GM19372 (cell line): ENCODE results near the gene PIKFYVE.
"Not testable (repeated sequence)": the region's sequence is repeated elsewhere in the genome, so short reads cannot be mapped to it uniquely, and the experiment has no call there.

Experiments
- ATAC-seq: cut with Tn5 transposase; IDR thresholded peaks from one replicate; pipeline ENCODE4 v1.9.1; 2021; ENCODE audit warnings: mild to moderate bottlenecking, low read depth, moderate library complexity; ENCODE audit not compliant: unreplicated experiment

PIKFYVE gene

DNA sequence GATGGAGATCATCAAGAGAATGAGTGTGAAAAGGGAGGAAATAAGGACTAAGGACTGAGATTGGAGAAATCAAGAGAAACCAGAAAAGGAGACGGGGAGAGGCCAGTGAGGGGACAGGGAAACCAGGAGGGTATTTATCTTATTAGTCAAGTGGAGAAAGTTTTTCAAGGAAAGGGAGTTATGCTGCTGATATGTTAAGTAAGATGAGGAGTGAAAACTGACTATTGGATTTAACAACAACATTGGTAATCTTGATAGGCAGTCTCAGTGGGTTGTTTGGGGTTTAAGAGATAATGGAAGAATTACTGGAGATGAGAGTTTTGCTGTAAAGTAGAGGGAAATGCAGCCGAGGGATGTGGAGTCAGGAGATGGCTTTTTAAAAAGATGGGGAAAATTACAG lies 30.6 kb downstream of the PIKFYVE start:
- no peak for ATAC-seq

DNA sequence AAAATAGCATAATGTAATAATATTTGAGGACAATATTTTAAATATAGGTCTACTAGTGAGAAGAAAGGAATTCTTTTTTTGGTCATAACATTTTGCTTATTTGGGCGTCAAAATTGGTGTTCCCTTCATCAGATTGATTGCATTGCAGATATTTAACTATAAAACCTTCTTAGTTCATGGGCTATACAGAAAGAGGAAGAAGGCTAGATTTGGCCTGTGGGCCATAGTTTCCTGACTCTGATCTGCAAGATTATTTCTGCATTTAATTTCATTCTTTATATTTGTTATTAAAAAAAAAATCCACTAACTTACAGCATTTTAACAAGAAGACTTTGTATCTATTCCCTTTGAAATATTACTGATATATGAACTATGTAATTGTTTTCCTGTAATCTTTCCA lies 31.9 kb downstream of the PIKFYVE start:
- no peak for ATAC-seq

- ATAC-seq = no peak
Measured at GRCh38 chr2:208300847-208301618, 35.0 kb downstream of the PIKFYVE start.

DNA sequence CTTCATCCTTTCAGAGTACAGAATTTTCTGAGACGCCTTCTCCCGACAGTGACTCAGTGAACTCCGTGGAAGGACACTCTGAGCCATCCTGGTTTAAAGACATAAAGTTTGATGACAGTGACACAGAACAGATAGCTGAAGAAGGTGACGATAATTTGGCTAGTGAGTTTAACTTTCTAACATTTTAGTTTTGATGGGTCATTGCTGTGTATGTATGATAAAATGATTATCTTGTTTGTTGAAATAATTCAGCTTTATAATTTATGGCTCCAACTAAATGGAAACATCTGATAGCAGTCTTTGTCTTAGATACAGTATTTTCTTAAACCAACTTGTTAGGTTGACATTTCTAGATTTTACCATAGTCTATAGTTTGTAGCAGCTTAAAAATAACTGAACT lies 38.1 kb downstream of the PIKFYVE start:
- ATAC-seq = no peak

DNA sequence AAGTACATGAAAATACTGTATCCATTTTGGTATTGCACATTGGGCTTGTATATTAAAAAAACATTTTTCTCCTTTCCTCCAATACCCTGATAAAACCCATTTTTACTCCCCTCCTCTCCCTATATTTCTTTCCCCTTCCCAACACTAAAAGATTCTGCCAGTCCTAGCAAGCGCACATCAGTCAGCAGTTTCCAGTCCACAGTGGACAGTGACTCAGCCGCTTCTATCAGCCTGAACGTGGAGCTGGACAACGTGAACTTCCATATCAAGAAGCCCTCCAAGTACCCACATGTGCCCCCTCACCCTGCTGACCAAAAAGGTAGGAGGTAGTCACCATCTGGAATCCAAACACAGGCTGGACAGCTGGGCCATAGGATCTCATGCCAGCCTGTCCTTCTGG lies 38.6 kb downstream of the PIKFYVE start:
- no peak for ATAC-seq

DNA sequence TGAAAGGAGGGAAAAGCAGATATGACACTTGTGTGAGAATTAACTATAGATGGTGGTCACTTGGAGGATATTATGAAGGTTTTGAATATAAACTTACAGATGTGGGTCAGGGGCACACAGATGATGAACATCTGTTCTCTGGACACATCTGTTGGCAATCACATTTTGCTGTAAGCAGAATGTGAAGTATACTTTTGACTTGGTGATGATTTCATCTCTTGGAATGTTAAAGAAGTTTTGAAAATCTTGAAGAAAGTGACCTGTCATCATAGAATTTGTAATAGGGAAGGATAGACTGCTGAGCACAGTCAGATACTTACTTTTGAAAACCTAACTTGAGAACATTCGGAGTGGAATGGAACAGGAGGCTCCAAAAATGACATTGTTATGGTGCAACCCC lies 40.2 kb downstream of the PIKFYVE start:
- ATAC-seq = no peak

DNA sequence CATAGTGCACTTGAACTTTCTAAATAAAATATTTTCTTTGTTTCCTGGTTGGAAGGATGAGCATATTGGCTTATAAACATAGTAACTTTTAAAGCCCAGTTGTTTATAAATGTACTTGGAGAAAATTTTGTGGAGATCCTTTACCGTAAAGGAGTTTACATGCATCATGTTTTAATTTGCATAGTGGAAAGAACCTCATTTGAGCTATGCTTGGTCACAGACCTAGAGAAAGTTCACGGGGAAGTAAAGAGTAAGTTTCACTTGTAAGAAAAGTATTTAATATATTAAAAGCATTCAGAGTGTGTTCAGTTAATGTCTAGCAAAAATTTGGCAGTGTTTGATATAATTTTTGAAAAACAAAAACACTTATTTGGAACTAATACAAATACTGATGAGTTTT lies 45.3 kb downstream of the PIKFYVE start:
- peak; percentile 50 for ATAC-seq

- peak; percentile 44 for ATAC-seq
Measured at GRCh38 chr2:208311954-208312353, 45.9 kb downstream of the PIKFYVE start.

DNA sequence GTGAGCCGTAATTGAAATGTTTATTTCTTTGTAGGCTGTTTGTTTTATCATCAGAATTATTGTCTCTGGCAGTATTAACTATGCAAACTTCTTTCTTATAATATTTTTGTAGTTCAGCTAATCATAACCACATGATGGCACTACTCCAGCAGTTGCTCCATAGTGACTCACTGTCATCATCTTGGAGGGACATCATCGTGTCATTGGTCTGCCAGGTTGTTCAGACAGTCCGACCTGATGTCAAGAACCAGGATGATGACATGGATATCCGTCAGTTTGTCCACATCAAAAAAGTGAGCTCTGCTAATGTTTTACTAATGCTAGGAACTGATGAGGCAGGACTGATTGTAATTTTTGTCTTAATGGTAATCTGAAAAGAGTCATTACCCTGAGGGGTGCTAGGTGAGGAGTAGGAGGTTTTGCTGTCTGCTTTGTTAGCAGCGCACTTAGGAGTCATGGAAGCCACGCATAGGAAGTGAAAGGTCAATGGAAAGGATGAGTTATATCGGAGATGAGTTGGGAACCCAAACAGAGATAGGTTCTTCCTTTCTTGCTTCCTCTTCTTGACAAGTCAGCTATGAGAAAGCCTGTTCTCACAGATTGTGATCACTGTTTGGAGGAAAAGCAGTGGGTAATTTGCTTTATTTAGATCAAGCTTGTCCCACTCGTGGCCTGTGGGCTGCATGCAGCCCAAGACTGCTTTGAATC lies 49.2 kb downstream of the PIKFYVE start:
- peak; percentile 52 for ATAC-seq

- no peak for ATAC-seq
Measured at GRCh38 chr2:208318127-208318526, 52.1 kb downstream of the PIKFYVE start.

DNA sequence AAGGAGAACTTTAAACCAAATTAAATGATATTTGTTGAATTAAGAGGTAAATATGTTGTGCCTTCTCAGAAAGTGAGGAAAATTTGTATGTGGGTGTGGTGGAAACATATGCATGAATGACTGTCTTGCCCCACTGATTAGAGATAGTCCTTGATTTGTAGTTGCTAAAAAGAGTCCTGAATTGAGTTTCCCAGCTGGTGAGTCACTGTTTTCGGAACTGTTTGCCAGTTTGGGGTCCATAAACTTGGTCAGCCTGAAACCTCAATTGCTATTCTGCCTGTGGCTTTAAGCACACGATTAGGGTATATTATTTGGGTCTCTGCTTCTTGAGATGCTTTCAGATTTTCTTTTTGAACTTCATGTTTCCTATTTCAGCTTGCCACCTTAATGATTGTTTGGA lies 53.3 kb downstream of the PIKFYVE start:
- no peak for ATAC-seq

DNA sequence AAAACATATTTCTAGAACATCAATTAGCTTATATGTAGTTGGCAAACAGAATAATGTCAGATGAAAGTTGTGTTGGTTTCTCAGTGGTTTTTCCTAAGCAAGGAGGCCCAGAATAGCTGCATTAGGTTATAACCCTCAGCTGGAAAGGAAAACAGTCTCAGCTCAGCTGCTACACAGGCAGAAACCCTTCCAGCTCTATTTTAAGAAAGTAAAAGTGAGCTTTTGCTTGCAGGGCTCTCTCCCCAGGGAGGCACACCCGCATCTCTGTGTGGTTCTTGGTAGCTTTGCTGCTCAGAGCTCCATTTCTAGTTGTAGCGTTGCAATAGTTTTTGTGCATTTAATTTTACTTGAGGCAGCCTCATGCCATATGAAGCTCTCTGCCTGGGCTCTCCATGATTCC lies 54.6 kb downstream of the PIKFYVE start:
- peak; percentile 83 for ATAC-seq

GRCh38 chr2:208326016-208326415 lies 60.0 kb downstream of the PIKFYVE start:
- ATAC-seq = no peak

GRCh38 chr2:208329485-208329884 lies 63.4 kb downstream of the PIKFYVE start:
- no peak for ATAC-seq

- ATAC-seq = no peak
Measured at GRCh38 chr2:208334230-208334629, 68.2 kb downstream of the PIKFYVE start.

DNA sequence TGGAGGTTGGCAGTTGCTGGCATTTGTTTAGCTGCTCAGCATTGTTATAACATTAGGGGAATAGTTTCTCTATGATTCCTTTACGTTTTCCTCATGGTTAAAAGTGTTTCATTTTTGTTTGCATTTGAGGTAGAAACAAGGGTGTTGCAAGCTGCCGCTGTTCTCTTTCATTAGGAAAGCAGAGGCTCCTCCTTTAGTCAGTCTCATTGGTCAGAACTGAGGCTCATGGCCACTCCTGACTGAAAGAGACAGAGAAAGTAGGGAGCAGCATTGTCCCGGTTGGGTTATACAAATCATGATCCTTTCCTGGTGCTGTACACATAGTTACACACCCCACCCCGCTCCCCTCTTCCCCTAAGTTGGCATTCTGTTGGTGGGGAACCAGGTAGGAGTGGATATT lies 80.7 kb downstream of the PIKFYVE start:
- no peak for ATAC-seq

GRCh38 chr2:208350610-208351009 lies 84.6 kb downstream of the PIKFYVE start:
- ATAC-seq = no peak

DNA sequence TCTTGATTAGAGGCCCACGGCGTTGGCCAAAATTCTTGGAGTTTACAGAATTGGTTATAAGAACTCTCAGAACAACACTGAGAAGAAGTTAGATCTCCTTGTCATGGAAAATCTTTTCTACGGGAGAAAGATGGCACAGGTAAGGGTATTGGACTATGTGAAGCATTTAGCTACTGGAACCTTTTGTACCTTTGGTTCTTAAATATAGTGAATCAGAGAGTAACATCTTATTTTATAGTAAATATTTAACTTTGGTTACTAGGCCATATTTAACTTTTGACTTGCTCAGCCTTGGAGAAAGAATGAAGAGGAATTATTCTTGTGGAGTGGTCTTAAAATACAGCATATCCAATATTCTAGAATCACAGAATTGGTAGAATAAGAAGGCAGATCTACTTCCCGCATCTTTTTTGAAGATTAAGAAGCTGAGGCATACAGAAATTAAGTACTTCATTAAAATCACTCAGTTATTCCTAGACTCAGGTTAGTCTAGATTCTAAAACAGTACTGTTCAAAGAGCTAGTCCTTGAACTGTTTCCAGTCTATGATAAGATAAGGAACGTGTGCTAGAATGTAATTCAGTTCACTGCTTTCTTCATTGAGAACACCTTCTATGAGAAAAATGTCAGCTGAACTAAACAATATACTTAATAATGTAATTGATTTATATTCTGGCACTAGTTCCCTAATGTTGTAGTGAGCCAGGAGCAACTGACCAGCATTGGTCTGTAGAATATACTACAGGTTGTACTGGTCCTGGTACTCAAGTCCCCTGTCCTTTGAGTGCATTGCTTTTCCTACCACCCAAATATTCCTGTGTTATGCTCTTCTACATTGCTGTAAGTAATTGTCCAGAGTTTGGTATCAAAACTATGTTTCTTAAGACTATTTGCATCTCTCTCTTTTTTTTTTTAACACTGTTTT lies 86.9 kb downstream of the PIKFYVE start:
- no peak for ATAC-seq

DNA sequence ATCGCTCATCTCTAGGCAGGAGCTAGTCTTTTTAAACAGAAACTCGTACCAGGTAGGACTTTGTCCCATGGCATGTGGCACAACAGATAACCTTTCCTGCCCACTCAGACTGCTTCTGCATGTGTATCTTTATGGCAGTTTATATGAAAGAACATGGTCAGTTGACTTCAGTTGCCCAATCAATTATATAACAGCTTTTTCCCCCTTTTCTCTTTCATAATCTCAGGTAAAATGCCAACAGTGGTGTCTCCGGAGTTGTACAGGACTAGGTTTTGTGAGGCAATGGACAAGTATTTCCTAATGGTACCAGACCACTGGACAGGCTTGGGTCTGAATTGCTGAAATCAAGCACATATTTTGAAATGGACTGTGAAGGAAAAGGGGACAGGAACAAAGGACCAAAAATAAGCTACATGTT lies 88.9 kb downstream of the PIKFYVE start:
- ATAC-seq = no peak

- ATAC-seq = not testable (repeated sequence)
Measured at GRCh38 chr2:208356420-208356819, 90.4 kb downstream of the PIKFYVE start.
